Astrocyte (in vitro differentiated cells and primary cell): Measurements from ENCODE around the gene B3GNT7. TPM values are rescaled to one million over a fixed set of nuclear protein-coding genes. Genes with fewer than 3 reads are reported as not detected.

Experiments used
- DNase-seq: peaks from one replicate; pipeline ENCODE4 v3.0.0-alpha.2; 2010; ENCODE audit warnings: low read depth
- FAIRE-seq: peaks from 2 replicates; lab custom pipeline; 2011; peaks lifted over from hg19 to GRCh38; lab: Jason Lieb, UNC
- H2AFZ ChIP-seq: 2 replicates; pipeline ENCODE4 v1.6.0; 2012; ENCODE audit warnings: low read depth, low read length, inconsistent platforms
- H3K27ac ChIP-seq: 2 replicates; pipeline ENCODE4 v1.5.1; 2011; ENCODE audit warnings: low read depth, low read length, inconsistent platforms
- H3K27me3 ChIP-seq: 2 replicates; pipeline ENCODE4 v1.6.0; 2011; ENCODE audit warnings: low read length, inconsistent platforms; ENCODE audit not compliant: insufficient read depth
- H3K36me3 ChIP-seq: 2 replicates; pipeline ENCODE4 v1.5.1; 2011; ENCODE audit warnings: low read length, inconsistent platforms; ENCODE audit not compliant: insufficient read depth
- H3K4me1 ChIP-seq: 2 replicates; pipeline ENCODE4 v1.5.1; 2011; ENCODE audit warnings: low read length, inconsistent platforms; ENCODE audit not compliant: insufficient read depth
- H3K4me2 ChIP-seq: 2 replicates; pipeline ENCODE4 v1.6.0; 2012; ENCODE audit warnings: low read length, inconsistent platforms
- H3K4me3 ChIP-seq: 2 replicates; pipeline ENCODE4 v1.5.1; 2011; ENCODE audit warnings: low read depth, mild to moderate bottlenecking, low read length, inconsistent platforms; ENCODE audit not compliant: insufficient read depth
- H3K79me2 ChIP-seq: 2 replicates; pipeline ENCODE4 v1.6.0; 2012; ENCODE audit warnings: mild to moderate bottlenecking, low read length, inconsistent platforms; ENCODE audit not compliant: insufficient read depth
- H3K9ac ChIP-seq: 2 replicates; pipeline ENCODE4 v1.6.0; 2012; ENCODE audit warnings: mild to moderate bottlenecking, low read length, inconsistent platforms
- H3K9me3 ChIP-seq: 2 replicates; pipeline ENCODE4 v1.5.1; 2012; ENCODE audit warnings: low read depth, mild to moderate bottlenecking, low read length, inconsistent platforms; ENCODE audit not compliant: insufficient read depth
- H4K20me1 ChIP-seq: 2 replicates; pipeline ENCODE4 v1.6.0; 2012; ENCODE audit warnings: low read length, inconsistent platforms; ENCODE audit not compliant: insufficient read depth
- H3K27ac Mint-ChIP-seq: one replicate; pipeline ENCODE4 v1.8.0; 2021; ENCODE audit warnings: mild to moderate bottlenecking, mixed read lengths; ENCODE audit not compliant: unreplicated experiment
- H3K27me3 Mint-ChIP-seq: one replicate; pipeline ENCODE4 v1.8.0; 2021; ENCODE audit warnings: low read depth, mixed read lengths; ENCODE audit not compliant: unreplicated experiment
- H3K36me3 Mint-ChIP-seq: one replicate; pipeline ENCODE4 v1.8.0; 2021; ENCODE audit warnings: low read depth, mixed read lengths; ENCODE audit not compliant: unreplicated experiment
- H3K4me1 Mint-ChIP-seq: one replicate; pipeline ENCODE4 v1.8.0; 2021; ENCODE audit warnings: low read depth, mixed read lengths; ENCODE audit not compliant: unreplicated experiment
- H3K4me3 Mint-ChIP-seq: one replicate; pipeline ENCODE4 v1.8.0; 2021; ENCODE audit warnings: mild to moderate bottlenecking, moderate library complexity, mixed read lengths; ENCODE audit not compliant: unreplicated experiment
- H3K9me3 Mint-ChIP-seq: one replicate; pipeline ENCODE4 v1.8.0; 2021; ENCODE audit warnings: mild to moderate bottlenecking, mixed read lengths; ENCODE audit not compliant: unreplicated experiment
- EZH2 ChIP-seq: IDR thresholded peaks from 2 replicates; pipeline ENCODE4 v1.6.1; 2012; ENCODE audit warnings: mild to moderate bottlenecking, low read length, inconsistent platforms; ENCODE audit not compliant: insufficient read depth
- total RNA-seq: library from RNA; stranded (reverse); gene quantifications from 2 replicates; pipeline ENCODE4 v1.2.1, GENCODE V29; 2021
- TF ChIP-seq, protein P1 (sequence below): IDR thresholded peaks from 2 replicates; pipeline ENCODE4 v1.5.1; 2011; ENCODE audit warnings: low read depth, mild to moderate bottlenecking, inconsistent platforms, low read length, moderate library complexity; ENCODE audit not compliant: insufficient read depth

Gene B3GNT7
- total RNA-seq, 1 donor from 2014 or later, result 1.7 TPM

DNA sequence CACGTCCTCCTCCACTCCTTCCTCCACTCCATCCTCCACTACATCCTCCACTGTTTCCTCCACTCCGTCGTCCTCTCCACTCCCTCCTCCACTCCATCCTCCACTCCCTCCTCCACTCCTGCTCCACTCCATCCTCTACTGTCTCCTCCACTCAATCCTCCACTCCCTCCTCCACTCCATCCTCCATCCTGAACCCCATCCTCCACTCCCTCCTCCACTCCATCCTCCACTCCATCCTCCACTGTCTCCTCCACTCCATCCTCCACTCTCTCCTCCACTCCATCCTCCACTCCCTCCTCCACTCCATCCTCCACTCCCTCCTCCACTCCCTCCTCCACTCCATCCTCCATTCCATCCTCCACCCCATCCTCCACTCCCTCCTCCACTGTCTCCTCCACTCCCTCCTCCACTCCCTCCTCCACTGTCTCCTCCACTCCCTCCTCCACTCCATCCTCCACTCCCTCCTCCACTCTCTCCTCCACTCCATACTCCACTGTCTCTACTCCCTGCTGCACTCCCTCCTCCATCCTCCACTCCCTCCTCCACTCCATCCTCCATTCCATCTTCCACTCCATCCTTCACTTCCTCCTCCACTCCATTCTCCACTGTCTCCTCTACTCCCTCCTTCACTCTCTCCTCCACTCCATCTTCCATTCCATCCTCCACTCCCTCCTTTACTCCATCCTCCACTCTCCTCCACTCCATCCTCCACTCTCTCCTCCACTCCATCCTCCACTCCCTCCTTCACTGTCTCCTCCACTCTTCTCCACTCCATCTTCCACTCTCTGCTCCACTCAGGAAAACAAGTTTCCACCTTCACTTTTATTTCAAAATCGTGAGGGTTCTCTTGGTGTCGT, 14.3 kb upstream of the B3GNT7 start:
- Histone ChIP-seq H3K27me3 (no peaks in the 10 kb centered on the region), H3K36me3 (no peaks in the 10 kb centered on the region), H3K27ac (no peak overlapping the region), H2AFZ (no peak overlapping the region), H3K79me2 (no peaks in the 10 kb centered on the region), H3K4me1 (peaks cover 7% of the 10 kb centered on the region), H3K4me2 (no peak overlapping the region), H3K4me3 (no peak overlapping the region), H3K9ac (no peak overlapping the region), H4K20me1 (no peaks in the 10 kb centered on the region), H3K9me3 (no peaks in the 10 kb centered on the region)
- DNase-seq (no peak), FAIRE-seq (no peak)
- H3K4me3 Mint-ChIP-seq, result no peak overlapping the region
- no peak overlapping the region for H3K27ac Mint-ChIP-seq
- no peak for TF ChIP-seq EZH2
- TF ChIP-seq, protein P1, sequence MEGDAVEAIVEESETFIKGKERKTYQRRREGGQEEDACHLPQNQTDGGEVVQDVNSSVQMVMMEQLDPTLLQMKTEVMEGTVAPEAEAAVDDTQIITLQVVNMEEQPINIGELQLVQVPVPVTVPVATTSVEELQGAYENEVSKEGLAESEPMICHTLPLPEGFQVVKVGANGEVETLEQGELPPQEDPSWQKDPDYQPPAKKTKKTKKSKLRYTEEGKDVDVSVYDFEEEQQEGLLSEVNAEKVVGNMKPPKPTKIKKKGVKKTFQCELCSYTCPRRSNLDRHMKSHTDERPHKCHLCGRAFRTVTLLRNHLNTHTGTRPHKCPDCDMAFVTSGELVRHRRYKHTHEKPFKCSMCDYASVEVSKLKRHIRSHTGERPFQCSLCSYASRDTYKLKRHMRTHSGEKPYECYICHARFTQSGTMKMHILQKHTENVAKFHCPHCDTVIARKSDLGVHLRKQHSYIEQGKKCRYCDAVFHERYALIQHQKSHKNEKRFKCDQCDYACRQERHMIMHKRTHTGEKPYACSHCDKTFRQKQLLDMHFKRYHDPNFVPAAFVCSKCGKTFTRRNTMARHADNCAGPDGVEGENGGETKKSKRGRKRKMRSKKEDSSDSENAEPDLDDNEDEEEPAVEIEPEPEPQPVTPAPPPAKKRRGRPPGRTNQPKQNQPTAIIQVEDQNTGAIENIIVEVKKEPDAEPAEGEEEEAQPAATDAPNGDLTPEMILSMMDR, result no peak
- H3K9me3 Mint-ChIP-seq, result peaks cover 15% of the 10 kb centered on the region
- H3K36me3 Mint-ChIP-seq, result no peaks in the 10 kb centered on the region
- peaks cover 13% of the 10 kb centered on the region for H3K27me3 Mint-ChIP-seq
- peaks cover 9% of the 10 kb centered on the region for H3K4me1 Mint-ChIP-seq

DNA sequence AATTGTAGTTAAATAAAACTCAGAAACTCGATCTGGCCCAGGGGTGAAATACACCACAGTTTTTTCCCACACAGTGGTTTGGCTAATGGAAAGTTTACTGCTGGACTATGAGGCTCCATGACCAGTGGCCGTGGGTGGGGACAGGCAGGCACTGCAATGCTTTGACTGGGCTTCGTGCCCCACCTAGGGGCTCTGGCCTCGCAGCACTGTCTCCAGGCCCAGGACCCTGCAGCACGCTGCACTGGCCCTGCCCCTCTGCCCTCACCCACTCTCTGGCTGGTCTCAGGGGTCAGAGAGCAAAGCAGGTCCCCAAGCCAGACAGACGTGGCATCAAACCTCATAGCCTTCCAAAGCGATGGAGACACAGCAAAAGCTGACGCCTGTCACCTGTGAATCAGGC, 13.4 kb upstream of the B3GNT7 start:
- H4K20me1 ChIP-seq, result no peaks in the 10 kb centered on the region
- peaks cover 14% of the 10 kb centered on the region for H3K4me1 ChIP-seq
- H3K36me3 Mint-ChIP-seq, result no peaks in the 10 kb centered on the region
- no peaks in the 10 kb centered on the region for H3K79me2 ChIP-seq
- no peak overlapping the region for H3K4me3 ChIP-seq
- no peaks in the 10 kb centered on the region for H3K27me3 ChIP-seq
- no peaks in the 10 kb centered on the region for H3K36me3 ChIP-seq
- H3K9ac ChIP-seq, result no peak overlapping the region
- DNase-seq, result no peak
- H3K9me3 Mint-ChIP-seq, result peaks cover 15% of the 10 kb centered on the region
- peaks cover 17% of the 10 kb centered on the region for H3K4me1 Mint-ChIP-seq
- H3K27ac ChIP-seq, result no peak overlapping the region
- no peak overlapping the region for H3K27ac Mint-ChIP-seq
- no peak overlapping the region for H2AFZ ChIP-seq
- FAIRE-seq, result no peak
- TF ChIP-seq EZH2, result no peak
- TF ChIP-seq, protein P1, result no peak
- no peaks in the 10 kb centered on the region for H3K9me3 ChIP-seq
- H3K4me2 ChIP-seq, result no peak overlapping the region
- peaks cover 5% of the 10 kb centered on the region for H3K27me3 Mint-ChIP-seq
- no peak overlapping the region for H3K4me3 Mint-ChIP-seq
